SU-DHL-6 (cell line): Measurements from ENCODE around the gene KCNN1.
"Not testable (repeated sequence)": the region's sequence is repeated elsewhere in the genome, so short reads cannot be mapped to it uniquely, and the experiment has no call there.

Experiments
- H2AFZ ChIP-seq: fragments of 200-600 bp; sonication (generic); 2 replicates; pipeline ENCODE4 v1.6.1; 2014; ENCODE audit warnings: low read depth, mild to moderate bottlenecking, moderate library complexity, mixed read lengths, antibody characterized with exemption, low read length; ENCODE audit not compliant: severe bottlenecking
- H3F3A ChIP-seq: fragments of 200-600 bp; shearing (Covaris generic); 2 replicates; pipeline ENCODE4 v1.6.0; 2016; ENCODE audit warnings: antibody characterized with exemption, mild to moderate bottlenecking; ENCODE audit not compliant: insufficient read depth
- H3K27ac ChIP-seq: fragments of 200-600 bp; sonication (generic); 2 replicates; pipeline ENCODE4 v1.5.1; 2016; ENCODE audit warnings: low read depth, mild to moderate bottlenecking, low read length, moderate library complexity, mixed read lengths
- H3K27me3 ChIP-seq: fragments of 200-600 bp; sonication (generic), shearing (Covaris generic); 2 replicates; pipeline ENCODE4 v1.6.0; 2014; ENCODE audit warnings: mild to moderate bottlenecking, low read length
- H3K36me3 ChIP-seq: fragments of 200-600 bp; sonication (generic); 2 replicates; pipeline ENCODE4 v1.6.1; 2014; ENCODE audit warnings: mild to moderate bottlenecking, low read length, mixed read lengths
- H3K4me2 ChIP-seq: fragments of 300-600, 200-600 bp; shearing (Covaris generic), sonication (generic); 2 replicates; pipeline ENCODE4 v1.6.0; 2014; ENCODE audit warnings: low read length, low read depth, mild to moderate bottlenecking; ENCODE audit not compliant: poor library complexity, severe bottlenecking
- H3K4me3 ChIP-seq: fragments of 200-600 bp; sonication (generic); 2 replicates; pipeline ENCODE4 v1.5.1; 2014; ENCODE audit warnings: antibody characterized with exemption, low read length, mild to moderate bottlenecking, mixed read lengths; ENCODE audit not compliant: insufficient read depth, poor library complexity, severe bottlenecking
- H3K79me2 ChIP-seq: fragments of 200-600 bp; sonication (generic); 2 replicates; pipeline ENCODE4 v1.6.1; 2014; ENCODE audit warnings: mild to moderate bottlenecking, low read length, moderate library complexity; ENCODE audit not compliant: insufficient read depth
- H3K9ac ChIP-seq: fragments of 200-600 bp; sonication (generic); 2 replicates; pipeline ENCODE4 v1.7.0; 2014; ENCODE audit warnings: mild to moderate bottlenecking, low read length
- H3K9me2 ChIP-seq: fragments of 200-600 bp; sonication (generic); replicated peaks from 2 replicates; pipeline ENCODE4 v1.6.1; 2014; ENCODE audit warnings: low read length; ENCODE audit not compliant: insufficient read depth
- H3K9me3 ChIP-seq: fragments of 200-600 bp; sonication (generic); 2 replicates; pipeline ENCODE4 v1.6.1; 2014; ENCODE audit warnings: low read length, mixed read lengths; ENCODE audit not compliant: insufficient read depth
- H4K20me1 ChIP-seq: fragments of 200-600 bp; sonication (generic); 2 replicates; pipeline ENCODE4 v1.6.1; 2014; ENCODE audit warnings: low read depth, mild to moderate bottlenecking, antibody characterized with exemption, low read length, moderate library complexity, mixed read lengths
- CTCF ChIP-seq: fragments of 200-600 bp; sonication (generic); IDR thresholded peaks from one replicate; pipeline ENCODE4 v1.5.1; 2017; ENCODE audit warnings: antibody characterized with exemption, mild to moderate bottlenecking, low read length, moderate library complexity; ENCODE audit not compliant: insufficient read depth, poor library complexity, severe bottlenecking
- EZH2phosphoT487 ChIP-seq: fragments of 200-600 bp; sonication (generic), shearing (Covaris generic); conservative IDR thresholded peaks from 2 replicates; pipeline ENCODE4 v1.6.1; 2018; ENCODE audit warnings: mild to moderate bottlenecking, antibody characterized with exemption, low read length, moderate library complexity, mixed read lengths

KCNN1 gene

GRCh38 chr19:17966550-17967256 lies at the start of gene KCNN1:
TSS of gene KCNN1 (plus strand) at chr19:17967107. CDS start at chr19:17973889, 6,782 bp downstream.
- Histone ChIP-seq H3K9me2 (no peaks in the 10 kb centered on the region), H3K79me2 (no peaks in the 10 kb centered on the region), H3K36me3 (no peaks in the 10 kb centered on the region), H4K20me1 (no peaks in the 10 kb centered on the region), H3K9ac (no peak within 1 kb of the TSS), H2AFZ (no peak within 1 kb of the TSS), H3K9me3 (no peaks in the 10 kb centered on the region), H3K27me3 (no peaks in the 10 kb centered on the region), H3F3A (0 out of 2 replicates have a peak, but pooled peaks cover 3% of the 10 kb centered on the region), H3K4me3 (no peak within 1 kb of the TSS), H3K4me2 (no peak within 1 kb of the TSS), H3K27ac (no peak within 1 kb of the TSS)
- TF ChIP-seq EZH2phosphoT487: no peak
- no peak for TF ChIP-seq CTCF

GRCh38 chr19:17918151-17918550 lies 48.8 kb upstream of the KCNN1 start:
- not testable (repeated sequence) for H3K4me2 ChIP-seq, H3K9ac ChIP-seq, H3K27me3 ChIP-seq, H2AFZ ChIP-seq, H3K79me2 ChIP-seq, H3K9me3 ChIP-seq, H3K27ac ChIP-seq, H4K20me1 ChIP-seq, H3F3A ChIP-seq, H3K36me3 ChIP-seq, H3K9me2 ChIP-seq, H3K4me3 ChIP-seq

- not testable (repeated sequence) for H3K9me2 ChIP-seq, H3F3A ChIP-seq, H3K27ac ChIP-seq, H3K79me2 ChIP-seq, H3K4me2 ChIP-seq, H3K9me3 ChIP-seq, H2AFZ ChIP-seq, H4K20me1 ChIP-seq, H3K27me3 ChIP-seq, H3K4me3 ChIP-seq, H3K9ac ChIP-seq, H3K36me3 ChIP-seq
Measured at GRCh38 chr19:17919122-17919521, 47.8 kb upstream of the KCNN1 start.

- Histone ChIP-seq H3K9me2 (no peaks in the 10 kb centered on the region), H3K4me2 (no peak overlapping the region), H3K9me3 (no peaks in the 10 kb centered on the region), H3K4me3 (no peak overlapping the region), H2AFZ (no peak overlapping the region), H3F3A (no peaks in the 10 kb centered on the region), H4K20me1 (no peaks in the 10 kb centered on the region), H3K9ac (no peak overlapping the region), H3K36me3 (no peaks in the 10 kb centered on the region), H3K27ac (no peak overlapping the region), H3K79me2 (no peaks in the 10 kb centered on the region), H3K27me3 (no peaks in the 10 kb centered on the region)
- TF ChIP-seq CTCF (no peak), EZH2phosphoT487 (no peak)
Measured at GRCh38 chr19:17920527-17920926, 46.4 kb upstream of the KCNN1 start.
